GM23248 (cell line): ENCODE measurements around the gene MDM1.

ENCODE experiments used
- EZH2 ChIP-seq: fragments of 200-600 bp; sonication (generic); IDR thresholded peaks from 2 replicates; pipeline ENCODE4 v1.6.1; 2018; ENCODE audit warnings: antibody characterized with exemption, mild to moderate bottlenecking; ENCODE audit not compliant: insufficient read depth, poor library complexity, severe bottlenecking
- EZH2phosphoT487 ChIP-seq: fragments of 200-600 bp; sonication (generic); IDR thresholded peaks from 2 replicates; pipeline ENCODE4 v1.6.1; 2018; ENCODE audit warnings: antibody characterized with exemption, moderate library complexity, mild to moderate bottlenecking, low read depth; ENCODE audit not compliant: insufficient read depth

- no peak for TF ChIP-seq EZH2
- no peak for TF ChIP-seq EZH2phosphoT487
These were observed 59.4 kb downstream of the MDM1 start for GRCh38 chr12:68272732-68273131.
